HG02870 (cell line): ENCODE data around the gene CHRNA10.

Experiments used
- ATAC-seq: cut with Tn5 transposase; IDR thresholded peaks from one replicate; pipeline ENCODE4 v1.9.1; 2021; ENCODE audit warnings: mild to moderate bottlenecking, moderate library complexity; ENCODE audit not compliant: unreplicated experiment

The CHRNA10 gene

GRCh38 chr11:3671334-3672254 lies at the start of gene CHRNA10:
CHRNA10 (minus strand) TSS chr11:3671384; CDS start chr11:3671312, 72 bp downstream.
- no peak for ATAC-seq

- ATAC-seq: no peak
Measured at GRCh38 chr11:3712274-3712673, 41.1 kb upstream of the CHRNA10 start.

GRCh38 chr11:3710485-3711259 lies 39.5 kb upstream of the CHRNA10 start:
- ATAC-seq: no peak

- ATAC-seq: no peak
Measured at GRCh38 chr11:3709977-3710376, 38.8 kb upstream of the CHRNA10 start.

GRCh38 chr11:3707176-3707575 lies 36.0 kb upstream of the CHRNA10 start:
- no peak for ATAC-seq

- ATAC-seq: no peak
Measured at GRCh38 chr11:3703383-3703782, 32.2 kb upstream of the CHRNA10 start.

GRCh38 chr11:3700910-3701309 lies 29.7 kb upstream of the CHRNA10 start:
- ATAC-seq: no peak

GRCh38 chr11:3700410-3700809 lies 29.2 kb upstream of the CHRNA10 start:
- no peak for ATAC-seq

- ATAC-seq: no peak
Measured at GRCh38 chr11:3686751-3687150, 15.6 kb upstream of the CHRNA10 start.

GRCh38 chr11:3685923-3686322 lies 14.7 kb upstream of the CHRNA10 start:
- ATAC-seq: no peak

- ATAC-seq: no peak
Measured at GRCh38 chr11:3684819-3685172, 13.6 kb upstream of the CHRNA10 start.

- no peak for ATAC-seq
Measured at GRCh38 chr11:3684129-3684818, 13.1 kb upstream of the CHRNA10 start.

- no peak for ATAC-seq
Measured at GRCh38 chr11:3683039-3683438, 11.9 kb upstream of the CHRNA10 start.

GRCh38 chr11:3679077-3679476 lies 7.9 kb upstream of the CHRNA10 start:
- ATAC-seq: no peak

- ATAC-seq: no peak
Measured at GRCh38 chr11:3675971-3676370, 4.8 kb upstream of the CHRNA10 start.

GRCh38 chr11:3674189-3674588 lies 3.0 kb upstream of the CHRNA10 start:
- ATAC-seq: no peak

GRCh38 chr11:3669742-3670183 lies 1.4 kb downstream of the CHRNA10 start:
- no peak for ATAC-seq

GRCh38 chr11:3669128-3669527 lies 2.1 kb downstream of the CHRNA10 start:
- no peak for ATAC-seq

- ATAC-seq: no peak
Measured at GRCh38 chr11:3667149-3668035, 3.8 kb downstream of the CHRNA10 start.

- ATAC-seq: no peak
Measured at GRCh38 chr11:3666023-3666530, 5.1 kb downstream of the CHRNA10 start.
